Duodenal mucosa (tissue), 2 donors: ENCODE results near the gene KSR2.

ENCODE experiments used
- H3K27ac ChIP-seq: one replicate; pipeline ENCODE4 v1.7.0; 2013; ENCODE audit warnings: low read depth, low read length
- H3K27me3 ChIP-seq, 2 donors: one replicate each; pipeline ENCODE4 v1.7.0; 2013; ENCODE audit warnings: low read length in 2 of 2, control low read depth in 1 of 2; ENCODE audit not compliant: insufficient read depth in 2 of 2, control insufficient read depth in 1 of 2
- H3K36me3 ChIP-seq, 2 donors: one replicate each; pipeline ENCODE4 v1.7.0; 2013; ENCODE audit warnings: low read length in 2 of 2, control low read depth in 1 of 2; ENCODE audit not compliant: insufficient read depth in 2 of 2, control insufficient read depth in 1 of 2
- H3K4me1 ChIP-seq, 2 donors: one replicate each; pipeline ENCODE4 v1.7.0; 2013; ENCODE audit warnings: low read length in 2 of 2, control low read depth in 1 of 2; ENCODE audit not compliant: insufficient read depth in 2 of 2, control insufficient read depth in 1 of 2
- H3K4me3 ChIP-seq, 2 donors: one replicate each; pipeline ENCODE4 v1.7.0; 2013; ENCODE audit warnings: low read length in 2 of 2, low read depth in 1 of 2
- H3K9ac ChIP-seq, 2 donors: one replicate each; pipeline ENCODE4 v1.7.0; 2013; ENCODE audit warnings: low read length in 2 of 2, low read depth in 1 of 2
- H3K9me3 ChIP-seq, 2 donors: one replicate each; pipeline ENCODE4 v1.7.0; 2013; ENCODE audit warnings: low read length in 2 of 2, control low read depth in 1 of 2; ENCODE audit not compliant: control insufficient read depth in 1 of 2

Gene KSR2

DNA sequence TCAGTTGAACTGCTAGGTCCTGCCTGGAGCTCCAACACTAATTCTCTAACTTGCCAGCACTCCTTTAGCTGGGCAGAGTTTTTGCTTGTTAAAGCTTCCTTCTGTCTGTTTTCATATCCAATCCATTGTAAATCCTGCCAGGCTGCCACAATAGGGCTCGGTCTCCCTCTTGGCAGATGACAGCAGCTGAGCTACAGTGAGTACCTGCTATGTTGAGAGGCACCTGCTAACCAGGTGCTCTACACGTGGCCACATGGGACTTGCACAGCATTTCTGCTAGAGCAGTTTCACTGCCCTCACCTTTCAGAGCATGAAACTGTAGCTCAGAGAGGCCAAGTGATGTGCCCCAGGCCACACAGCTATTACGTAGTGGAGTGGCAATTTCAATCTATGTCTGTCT, 500.8 kb downstream of the KSR2 start:
- H3K36me3 ChIP-seq = no peaks in the 10 kb centered on the region
- no peaks in the 10 kb centered on the region for H3K4me1 ChIP-seq
- no peak overlapping the region for H3K9ac ChIP-seq
- H3K4me3 ChIP-seq = no peak overlapping the region
- H3K27me3 ChIP-seq = no peaks in the 10 kb centered on the region
- H3K9me3 ChIP-seq = peaks cover 5 to 7% of the 10 kb centered on the region in 2 donors
- no peak overlapping the region for H3K27ac ChIP-seq

DNA sequence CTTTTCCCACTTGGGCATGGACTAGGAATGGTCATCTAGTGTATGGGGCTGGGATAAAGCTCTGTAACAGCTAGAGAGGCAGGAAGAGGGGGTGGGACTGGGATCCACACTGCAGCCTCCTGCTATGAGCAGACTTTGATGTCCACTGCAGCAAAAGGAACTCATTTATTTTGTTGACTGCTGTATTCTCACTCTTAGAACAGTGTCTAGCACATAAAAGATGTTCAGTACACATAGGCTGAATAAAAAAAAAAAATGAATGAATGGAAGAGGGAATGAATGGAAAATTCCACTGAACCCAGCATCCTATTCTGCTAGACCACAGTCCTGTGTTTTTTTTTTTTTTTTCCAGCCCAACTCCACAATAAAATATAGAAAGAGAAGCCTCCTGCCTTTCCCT, 501.2 kb downstream of the KSR2 start:
- Histone ChIP-seq H3K9ac (no peak overlapping the region), H3K4me1 (no peaks in the 10 kb centered on the region), H3K9me3 (peaks cover 5 to 7% of the 10 kb centered on the region in 2 donors), H3K4me3 (no peak overlapping the region), H3K27ac (no peak overlapping the region), H3K36me3 (no peaks in the 10 kb centered on the region), H3K27me3 (no peaks in the 10 kb centered on the region)

DNA sequence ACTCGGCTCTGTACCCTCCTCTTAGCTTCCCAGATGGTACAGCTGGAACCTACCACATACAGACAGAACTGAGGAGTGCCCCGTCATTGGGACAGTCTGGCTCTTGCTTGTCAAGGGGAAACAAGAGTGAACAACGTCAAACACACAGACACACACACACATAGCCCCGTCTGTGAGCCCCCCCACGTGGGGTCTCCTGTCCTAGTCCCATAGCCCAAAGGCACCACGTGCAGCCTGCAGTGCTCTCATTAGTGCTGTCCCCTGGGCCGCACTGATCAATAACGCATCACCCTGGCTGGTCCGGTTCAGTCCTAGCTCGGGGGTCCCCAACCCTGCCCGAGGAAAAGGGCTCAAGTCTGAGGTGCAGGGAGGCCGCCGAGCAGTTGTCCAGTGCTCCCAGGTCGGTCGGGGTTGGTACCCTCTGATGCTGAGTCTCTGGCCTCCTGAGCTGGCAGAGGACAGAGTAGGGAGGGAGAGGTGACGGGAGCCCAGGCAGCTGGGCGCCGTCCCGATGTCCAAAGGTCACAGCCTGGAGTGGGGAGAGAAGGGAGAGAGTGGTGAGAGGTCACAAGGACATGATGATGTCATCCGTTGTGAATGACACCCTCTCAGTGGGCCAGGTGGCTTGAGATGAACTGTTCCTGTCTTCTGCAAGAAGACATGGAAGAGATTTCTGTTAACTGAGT, 502.0 kb downstream of the KSR2 start:
- Histone ChIP-seq H3K9ac (no peak overlapping the region), H3K9me3 (peaks cover 5 to 7% of the 10 kb centered on the region in 2 donors), H3K27me3 (no peaks in the 10 kb centered on the region), H3K4me3 (no peak overlapping the region), H3K4me1 (no peaks in the 10 kb centered on the region), H3K36me3 (no peaks in the 10 kb centered on the region), H3K27ac (no peak overlapping the region)

DNA sequence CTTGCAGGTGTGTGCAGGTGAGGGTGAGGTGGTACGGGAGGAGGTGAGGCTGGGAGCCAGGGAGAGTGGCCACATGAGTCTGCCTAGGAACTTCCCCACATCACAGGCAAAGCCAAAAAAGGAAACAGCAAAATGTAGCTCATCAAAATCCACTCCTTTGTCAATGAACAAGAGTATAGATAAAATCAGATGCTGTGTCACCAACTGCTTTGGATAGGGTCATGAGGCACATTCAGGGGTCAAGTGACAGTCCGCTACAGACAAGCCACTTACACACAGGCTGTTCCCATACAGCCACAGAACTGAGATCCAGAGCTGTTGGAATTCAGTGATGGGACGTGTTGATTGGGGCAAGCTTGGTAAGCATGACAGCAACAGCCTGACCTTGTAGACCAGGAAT, 507.1 kb downstream of the KSR2 start:
- H3K27ac ChIP-seq = no peak overlapping the region
- H3K4me1 ChIP-seq = no peaks in the 10 kb centered on the region
- H3K4me3 ChIP-seq = no peak overlapping the region
- no peaks in the 10 kb centered on the region for H3K27me3 ChIP-seq
- H3K9me3 ChIP-seq = no peaks in the 10 kb centered on the region
- no peaks in the 10 kb centered on the region for H3K36me3 ChIP-seq
- no peak overlapping the region for H3K9ac ChIP-seq

DNA sequence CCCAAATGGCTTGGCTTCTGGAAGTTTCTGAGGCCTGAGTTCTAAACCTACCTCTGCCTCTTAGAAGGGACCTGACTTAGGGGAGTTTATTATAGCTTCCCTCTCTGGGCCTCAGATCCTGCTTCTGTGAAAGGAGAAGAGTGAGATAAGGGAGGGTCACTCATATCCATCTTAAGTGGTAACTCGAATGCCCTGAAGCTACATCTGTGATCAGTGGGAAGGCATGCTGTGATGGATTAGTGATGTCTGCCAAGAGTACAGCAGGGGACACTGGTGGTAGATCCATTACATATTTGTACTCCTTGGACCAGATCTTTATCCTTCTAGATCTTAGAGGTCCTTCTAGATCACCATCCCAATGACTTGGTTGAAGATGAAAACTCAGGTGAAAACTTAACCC, 509.6 kb downstream of the KSR2 start:
- Histone ChIP-seq H3K27ac (no peak overlapping the region), H3K9ac (no peak overlapping the region), H3K4me1 (no peaks in the 10 kb centered on the region), H3K36me3 (no peaks in the 10 kb centered on the region), H3K9me3 (no peaks in the 10 kb centered on the region), H3K4me3 (no peak overlapping the region), H3K27me3 (no peaks in the 10 kb centered on the region)

DNA sequence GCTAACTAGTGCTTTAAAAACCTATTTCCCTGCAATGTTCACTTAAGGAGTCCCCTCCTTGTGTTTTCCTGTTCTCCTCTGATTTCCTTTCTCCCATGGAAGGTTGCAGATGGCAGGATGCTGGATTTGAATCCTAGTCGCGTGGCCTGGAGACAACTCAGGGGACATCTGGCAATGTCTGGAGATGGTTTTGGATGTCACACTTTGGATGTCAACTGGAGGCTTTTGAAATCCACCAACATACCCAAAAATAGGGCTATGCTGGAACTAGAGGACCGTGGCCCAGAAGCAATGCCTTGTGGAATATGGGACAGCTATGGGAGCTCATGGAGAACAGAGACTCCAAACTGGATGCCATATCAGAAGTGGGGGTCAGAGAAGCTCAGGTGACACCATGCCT, 511.6 kb downstream of the KSR2 start:
- Histone ChIP-seq H3K4me1 (no peaks in the 10 kb centered on the region), H3K27ac (no peak overlapping the region), H3K27me3 (no peaks in the 10 kb centered on the region), H3K9ac (no peak overlapping the region), H3K4me3 (no peak overlapping the region), H3K9me3 (no peaks in the 10 kb centered on the region), H3K36me3 (no peaks in the 10 kb centered on the region)

DNA sequence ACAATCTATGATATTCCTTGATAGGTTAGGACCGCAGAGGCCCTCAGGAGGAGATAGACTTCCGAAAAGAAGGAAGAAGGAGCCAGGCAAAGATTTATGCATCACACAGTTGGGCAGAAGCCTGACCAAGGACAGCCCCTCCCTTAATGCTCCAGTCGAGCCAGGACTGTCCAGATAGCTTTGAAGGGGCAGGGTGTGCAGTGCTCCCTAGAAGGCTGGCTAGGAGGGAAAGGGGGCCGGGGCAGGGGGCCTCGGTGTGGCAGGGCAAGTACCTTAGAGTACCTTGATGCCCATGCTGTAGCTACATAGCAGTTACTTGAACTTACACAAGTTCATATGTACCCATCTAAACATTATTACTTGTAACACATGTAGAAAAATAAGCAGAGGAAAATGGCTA, 512.7 kb downstream of the KSR2 start:
- Histone ChIP-seq H3K9ac (no peak overlapping the region), H3K4me3 (no peak overlapping the region), H3K27me3 (no peaks in the 10 kb centered on the region), H3K4me1 (no peaks in the 10 kb centered on the region), H3K27ac (no peak overlapping the region), H3K9me3 (no peaks in the 10 kb centered on the region), H3K36me3 (no peaks in the 10 kb centered on the region)

DNA sequence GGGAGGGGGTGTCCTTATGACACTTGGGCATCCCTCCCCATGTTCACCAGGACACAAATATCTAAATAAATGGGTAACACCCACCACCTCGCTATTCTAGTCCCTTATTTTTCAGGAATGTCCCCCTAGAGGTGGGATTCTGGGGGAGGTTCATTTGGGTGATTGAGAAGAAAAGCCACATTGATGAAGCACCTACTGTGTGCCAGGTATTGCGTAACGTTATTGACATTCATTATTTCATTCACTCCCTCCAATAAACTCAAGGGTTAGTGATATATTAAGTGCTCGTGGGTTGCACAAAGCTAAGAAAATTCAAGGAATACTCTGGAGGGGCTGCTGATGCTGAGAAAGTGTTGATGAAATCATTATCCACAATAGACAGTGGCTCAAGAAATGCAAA, 514.8 kb downstream of the KSR2 start:
- Histone ChIP-seq H3K9me3 (no peaks in the 10 kb centered on the region), H3K27ac (no peak overlapping the region), H3K36me3 (no peaks in the 10 kb centered on the region), H3K27me3 (no peaks in the 10 kb centered on the region), H3K4me1 (no peaks in the 10 kb centered on the region), H3K4me3 (no peak overlapping the region), H3K9ac (no peak overlapping the region)

DNA sequence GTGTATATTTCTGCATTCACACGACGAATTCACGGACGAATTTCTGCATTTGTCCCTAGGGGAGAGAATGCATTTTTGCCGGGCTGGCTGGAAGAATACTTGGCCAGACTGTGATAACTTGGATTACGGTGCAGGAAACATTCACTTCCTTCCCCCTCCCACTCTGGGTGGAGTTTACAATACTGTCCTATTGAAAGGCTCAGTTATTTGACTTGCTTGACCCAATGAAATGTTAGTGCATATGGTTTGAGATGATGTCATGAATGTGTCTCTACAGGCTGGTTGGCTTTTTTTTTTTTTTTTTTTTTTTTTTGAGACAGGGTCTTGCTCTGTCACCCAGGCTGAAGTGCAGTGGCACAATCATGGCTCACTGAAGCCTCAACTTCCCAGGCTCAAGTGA, 516.7 kb downstream of the KSR2 start:
- Histone ChIP-seq H3K9ac (no peak overlapping the region), H3K9me3 (no peaks in the 10 kb centered on the region), H3K27me3 (no peaks in the 10 kb centered on the region), H3K36me3 (no peaks in the 10 kb centered on the region), H3K4me1 (no peaks in the 10 kb centered on the region), H3K4me3 (no peak overlapping the region), H3K27ac (no peak overlapping the region)

DNA sequence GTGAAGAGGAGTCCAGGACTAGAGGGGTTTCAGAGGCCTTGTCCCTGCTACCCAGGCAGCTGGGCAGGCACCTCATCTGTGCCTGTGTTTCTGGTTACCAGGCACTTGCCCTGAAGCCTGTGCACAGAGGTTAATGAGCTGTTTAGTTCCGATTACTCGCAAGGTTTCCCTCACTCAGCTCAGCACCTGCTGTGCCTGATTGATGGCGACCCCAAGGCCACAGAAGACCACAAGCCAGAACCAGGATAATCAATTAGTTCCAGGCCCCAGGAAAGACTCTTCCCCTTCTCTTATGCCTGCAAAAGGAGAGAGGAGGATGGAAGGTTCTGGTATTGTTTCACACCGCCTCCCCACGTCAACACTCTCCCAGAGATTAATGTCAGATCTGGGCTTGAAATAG, 518.6 kb downstream of the KSR2 start:
- H3K36me3 ChIP-seq = no peaks in the 10 kb centered on the region
- H3K27ac ChIP-seq = no peak overlapping the region
- no peaks in the 10 kb centered on the region for H3K4me1 ChIP-seq
- H3K27me3 ChIP-seq = no peaks in the 10 kb centered on the region
- no peak overlapping the region for H3K4me3 ChIP-seq
- H3K9me3 ChIP-seq = no peaks in the 10 kb centered on the region
- H3K9ac ChIP-seq = no peak overlapping the region
